Measurements from ENCODE around the gene OGFOD2. TPM values are rescaled to one million over a fixed set of nuclear protein-coding genes. Genes with fewer than 3 reads are reported as not detected.
A peak's percentile ranks its signal among the peaks of the same experiment; 100 is the strongest.

The OGFOD2 gene
- total and polyA plus RNA-seq, 9 of the 15 experiments (the other 6 are each of a cell fraction or from before 2014, with no cell fraction given) = 1.4 to 111 (median 18.5) TPM

- TF ChIP-seq ZFP30 (CRISPR knock-in tag; IDR thresholded peaks at IDR 0.05; ENCODE audit: borderline replicate concordance) (no peak), CREBBP (IDR thresholded peaks at IDR 0.05; ENCODE audit: low read depth, low read length) (no peak), KDM5B (IDR thresholded peaks at IDR 0.05; ENCODE audit: insufficient replicate concordance, low read depth, low read length) (peak; percentile 61), FOSL1 (tag; conservative IDR thresholded peaks at IDR 0.05) (no peak), RFX1 (IDR thresholded peaks at IDR 0.05) (no peak), CREB3 (tag; conservative IDR thresholded peaks at IDR 0.05; ENCODE audit: low read depth) (no peak), RFX5 (IDR thresholded peaks at IDR 0.05; ENCODE audit: low read depth, low read length) (no peak), ARID3A (IDR thresholded peaks at IDR 0.05; ENCODE audit: borderline replicate concordance, low read depth, low read length) (no peak), ZNF609 (CRISPR knock-in tag; IDR thresholded peaks at IDR 0.05; ENCODE audit: borderline replicate concordance) (no peak), ZFP1 (CRISPR knock-in tag; IDR thresholded peaks at IDR 0.05) (no peak), TAF1 (IDR thresholded peaks at IDR 0.05; ENCODE audit: control insufficient read depth, extremely low read depth, insufficient read depth, low read length, severe bottlenecking) (peak; percentile 84), VEZF1 (CRISPR knock-in tag; IDR thresholded peaks at IDR 0.05) (peak; percentile 82), ASH1L (IDR thresholded peaks at IDR 0.05; ENCODE audit: borderline replicate concordance, low read depth, partially characterized antibody) (no peak), POLR2AphosphoS5 (IDR thresholded peaks at IDR 0.05; ENCODE audit: control insufficient read depth, insufficient read depth, low read depth, low read length) (0 out of 2 replicates have a peak, but pooled peaks have one; percentile 25), HDGF (IDR thresholded peaks at IDR 0.05) (no peak), ZBTB7A (IDR thresholded peaks at IDR 0.05; ENCODE audit: borderline replicate concordance, control insufficient read depth, low read depth, low read length) (peak; percentile 70; the same call in 1 of the 2 replicates), ZNF212 (CRISPR knock-in tag; IDR thresholded peaks at IDR 0.05) (no peak)
These were observed 8.9 kb upstream of the OGFOD2 start, which contains the start of gene ABCB9 (continued) for GRCh38 chr12:122965851-122966742.

Measured in K562 (cell line).